Upper lobe of right lung (tissue), 1 donor: ENCODE measurements around the gene RPS6KL1. TPM values are rescaled to one million over a fixed set of nuclear protein-coding genes. Genes with fewer than 3 reads are reported as not detected.

ENCODE experiments used
- ATAC-seq: fragments of 200-7000 bp; cut with Tn5 transposase; one replicate; pipeline ENCODE4 v1.9.1; 2020; ENCODE audit warnings: mild to moderate bottlenecking, moderate library complexity
- DNase-seq: peaks from one replicate; pipeline ENCODE4 v3.0.0-alpha.2; 2020
- H3K27ac ChIP-seq: fragments of 200-600 bp; one replicate; pipeline ENCODE4 v1.8.0; 2022
- H3K27me3 ChIP-seq: fragments of 200-600 bp; one replicate; pipeline ENCODE4 v1.8.0; 2022; ENCODE audit warnings: mild to moderate bottlenecking
- H3K36me3 ChIP-seq: fragments of 200-600 bp; one replicate; pipeline ENCODE4 v1.8.0; 2022
- H3K4me1 ChIP-seq: fragments of 200-600 bp; one replicate; pipeline ENCODE4 v1.8.0; 2022
- H3K4me3 ChIP-seq: fragments of 200-600 bp; one replicate; pipeline ENCODE4 v1.8.0; 2022; ENCODE audit warnings: mild to moderate bottlenecking
- H3K9me3 ChIP-seq: fragments of 200-600 bp; one replicate; pipeline ENCODE4 v1.8.0; 2022
- CTCF ChIP-seq: fragments of 200-600 bp; IDR thresholded peaks from one replicate; pipeline ENCODE4 v1.8.0; 2022; ENCODE audit warnings: antibody characterized with exemption
- intact Hi-C: fragments of 100-400 bp; cut with DNase I; formaldehyde crosslinking; loops from one replicate; pipeline ENCODE4 v1.11.0; 2022
- total RNA-seq: library from RNA; stranded (reverse); fragmentation: NEBNext Ultra II Directional; extraction: Animal tissue kit (Norgen Biotek cat#: 25700); gene quantifications from one replicate; pipeline ENCODE4 v1.2.1, GENCODE V29; 2021
- donor health status: DM: no; HTN: yes; CAD: no; lungs with severe emphysema.

The RPS6KL1 gene
- total RNA-seq, 1 donor from 2014 or later, result 5.1 TPM

GRCh38 chr14:74942181-74942580 lies 19.1 kb upstream of the RPS6KL1 start:
- no peaks in the 10 kb centered on the region for H3K9me3 ChIP-seq
- intact Hi-C loops, result loop anchor here (10.0 kb wide), 1 partner anchor 143 kb away; no protein-coding TSS in a partner anchor
- H3K4me1 ChIP-seq, result peaks cover 42% of the 10 kb centered on the region
- no peaks in the 10 kb centered on the region for H3K36me3 ChIP-seq
- DNase-seq, result no peak
- ATAC-seq, result no peak
- H3K4me3 ChIP-seq, result no peak overlapping the region
- peak overlapping the region; percentile 87 for H3K27ac ChIP-seq
- TF ChIP-seq CTCF, result no peak
- H3K27me3 ChIP-seq, result no peaks in the 10 kb centered on the region

- H3K4me3 ChIP-seq, result no peak overlapping the region
- intact Hi-C loops, result loop anchor here (10.0 kb wide), 1 partner anchor 143 kb away; no protein-coding TSS in a partner anchor
- H3K27ac ChIP-seq, result peak overlapping the region; percentile 87
- H3K36me3 ChIP-seq, result no peaks in the 10 kb centered on the region
- no peaks in the 10 kb centered on the region for H3K27me3 ChIP-seq
- no peak for TF ChIP-seq CTCF
- no peaks in the 10 kb centered on the region for H3K9me3 ChIP-seq
- ATAC-seq, result peak; percentile 80
- peak; percentile 86 for DNase-seq
- H3K4me1 ChIP-seq, result peaks cover 42% of the 10 kb centered on the region
These were observed 18.6 kb upstream of the RPS6KL1 start for GRCh38 chr14:74941676-74942097.

GRCh38 chr14:74940956-74941565 lies 18.0 kb upstream of the RPS6KL1 start:
- H3K36me3 ChIP-seq, result no peaks in the 10 kb centered on the region
- no peak for TF ChIP-seq CTCF
- peak overlapping the region; percentile 87 for H3K27ac ChIP-seq
- H3K9me3 ChIP-seq, result no peaks in the 10 kb centered on the region
- H3K27me3 ChIP-seq, result no peaks in the 10 kb centered on the region
- intact Hi-C loops, result loop anchor here (10.0 kb wide), 1 partner anchor 144 kb away; no protein-coding TSS in a partner anchor
- DNase-seq (no peak), ATAC-seq (no peak)
- H3K4me3 ChIP-seq, result no peak overlapping the region
- H3K4me1 ChIP-seq, result peaks cover 42% of the 10 kb centered on the region

GRCh38 chr14:74938531-74939495 lies 15.8 kb upstream of the RPS6KL1 start:
- no peak overlapping the region for H3K4me3 ChIP-seq
- ATAC-seq, result no peak
- peaks cover 53% of the 10 kb centered on the region for H3K4me1 ChIP-seq
- no peak for DNase-seq
- H3K36me3 ChIP-seq, result no peaks in the 10 kb centered on the region
- H3K27ac ChIP-seq, result peak overlapping the region; percentile 87
- intact Hi-C loops, result no loop called here
- H3K27me3 ChIP-seq, result no peaks in the 10 kb centered on the region
- no peaks in the 10 kb centered on the region for H3K9me3 ChIP-seq
- no peak for TF ChIP-seq CTCF

- ATAC-seq, result no peak
- no peak for TF ChIP-seq CTCF
- DNase-seq, result no peak
These were observed 14.1 kb upstream of the RPS6KL1 start for GRCh38 chr14:74937171-74937570.

More at GRCh38 chr14:74937171-74937570, 14.1 kb upstream of the RPS6KL1 start:
- no peak overlapping the region for H3K27ac ChIP-seq
- H3K27me3 ChIP-seq, result no peaks in the 10 kb centered on the region
- H3K36me3 ChIP-seq, result no peaks in the 10 kb centered on the region
- H3K4me1 ChIP-seq, result peaks cover 58% of the 10 kb centered on the region
- intact Hi-C loops, result no loop called here
- no peaks in the 10 kb centered on the region for H3K9me3 ChIP-seq
- H3K4me3 ChIP-seq, result no peak overlapping the region
